Liver (tissue), 9 donors: ENCODE measurements around the gene ATXN10. TPM values are rescaled to one million over a fixed set of nuclear protein-coding genes. Genes with fewer than 3 reads are reported as not detected.

ENCODE experiments used
- DNase-seq: peaks from one replicate; pipeline ENCODE4 v3.0.0-alpha.2; 2017; ENCODE audit warnings: low spot score
- H3K27ac ChIP-seq, 2 donors: one replicate each; pipeline ENCODE4 v1.7.0; 2013; ENCODE audit warnings: inconsistent platforms in 2 of 2, low read length in 2 of 2, control low read depth in 1 of 2, low read depth in 1 of 2, mild to moderate bottlenecking in 1 of 2
- H3K27me3 ChIP-seq, 4 donors: one replicate each; pipeline versions ENCODE4 v1.6.1 to v1.7.0; 2013; ENCODE audit warnings: low read length in 3 of 4, inconsistent platforms in 1 of 4, mild to moderate bottlenecking in 1 of 4, moderate library complexity in 1 of 4; ENCODE audit not compliant: control insufficient read depth in 4 of 4, insufficient read depth in 4 of 4
- H3K36me3 ChIP-seq, 4 donors: one replicate each; pipeline versions ENCODE4 v1.6.1 to v1.7.0; 2013; ENCODE audit warnings: low read length in 3 of 4, mild to moderate bottlenecking in 3 of 4, low read depth in 1 of 4, moderate library complexity in 1 of 4; ENCODE audit not compliant: control insufficient read depth in 4 of 4, insufficient read depth in 3 of 4
- H3K4me1 ChIP-seq, 4 donors: one replicate each; pipeline versions ENCODE4 v1.6.1 to v1.7.0; 2013; ENCODE audit warnings: low read length in 3 of 4, mild to moderate bottlenecking in 3 of 4, moderate library complexity in 1 of 4; ENCODE audit not compliant: control insufficient read depth in 4 of 4, insufficient read depth in 4 of 4
- H3K4me3 ChIP-seq, 3 donors: one replicate each; pipeline versions ENCODE4 v1.6.1 to v1.7.0; 2013; ENCODE audit warnings: low read length in 3 of 3, control low read depth in 1 of 3, low read depth in 1 of 3, mild to moderate bottlenecking in 1 of 3
- H3K9ac ChIP-seq, 2 donors: one replicate each; pipeline ENCODE4 v1.7.0; 2013; ENCODE audit warnings: low read length in 2 of 2, mild to moderate bottlenecking in 2 of 2, moderate library complexity in 2 of 2, control low read depth in 1 of 2, low read depth in 1 of 2
- H3K9me3 ChIP-seq, 4 donors: one replicate each; pipeline versions ENCODE4 v1.6.1 to v1.7.0; 2013; ENCODE audit warnings: low read length in 3 of 4; ENCODE audit not compliant: control insufficient read depth in 4 of 4
- EGR1 ChIP-seq, 2 donors: IDR thresholded peaks; 2 replicates each; pipeline ENCODE4 v1.6.1; 2016 to 2018; ENCODE audit warnings: antibody characterized with exemption in 2 of 2, low read depth in 2 of 2
- FOXA1 ChIP-seq: IDR thresholded peaks from 2 replicates; pipeline ENCODE4 v1.6.1; 2016; ENCODE audit warnings: antibody characterized with exemption
- FOXA2 ChIP-seq: IDR thresholded peaks from 2 replicates; pipeline ENCODE4 v1.6.1; 2016; ENCODE audit warnings: antibody characterized with exemption
- GABPA ChIP-seq, 2 donors: IDR thresholded peaks in 1 of 2; conservative IDR thresholded peaks in 1 of 2; 2 replicates each; pipeline ENCODE4 v1.6.1; 2016; ENCODE audit warnings: antibody characterized with exemption in 2 of 2, mild to moderate bottlenecking in 1 of 2, moderate library complexity in 1 of 2
- HNF4A ChIP-seq, 2 donors: conservative IDR thresholded peaks; 2 replicates each; pipeline ENCODE4 v1.6.1; 2016; ENCODE audit warnings: antibody characterized with exemption in 2 of 2, mild to moderate bottlenecking in 2 of 2
- HNF4G ChIP-seq: IDR thresholded peaks from 2 replicates; pipeline ENCODE4 v1.6.1; 2016; ENCODE audit warnings: antibody characterized with exemption
- JUND ChIP-seq, 2 donors: IDR thresholded peaks; 2 replicates each; pipeline ENCODE4 v1.6.1; 2016; ENCODE audit warnings: antibody characterized with exemption in 2 of 2
- NR2F2 ChIP-seq: IDR thresholded peaks from 2 replicates; pipeline ENCODE4 v1.6.1; 2016; ENCODE audit warnings: antibody characterized with exemption
- RAD21 ChIP-seq, 2 donors: IDR thresholded peaks; 2 replicates each; pipeline ENCODE4 v1.6.1; 2016; ENCODE audit warnings: antibody characterized with exemption in 2 of 2, mild to moderate bottlenecking in 2 of 2
- RXRA ChIP-seq, 2 donors: IDR thresholded peaks; 2 replicates each; pipeline ENCODE4 v1.6.1; 2017 to 2018; ENCODE audit warnings: antibody characterized with exemption in 2 of 2, mild to moderate bottlenecking in 1 of 2
- SP1 ChIP-seq: IDR thresholded peaks from 2 replicates; pipeline ENCODE4 v1.6.1; 2018; ENCODE audit warnings: antibody characterized with exemption, mild to moderate bottlenecking
- TAF1 ChIP-seq: conservative IDR thresholded peaks from 2 replicates; pipeline ENCODE4 v1.6.1; 2016; ENCODE audit warnings: antibody characterized with exemption, mild to moderate bottlenecking
- YY1 ChIP-seq: IDR thresholded peaks from 2 replicates; pipeline ENCODE4 v1.6.1; 2016; ENCODE audit warnings: antibody characterized with exemption, mild to moderate bottlenecking
- WGBS: extraction: QIAGEN DNeasy Blood & Tissue Kit; methylation state at CpG from one replicate; pipeline ENCODE4 v1.1.7; 2013; 5-methylcytosine and 5-hydroxymethylcytosine counted together
- polyA plus RNA-seq, 2 donors: library from polyadenylated mRNA; stranded (reverse) in 1 of 2; unstranded in 1 of 2; fragments of 200-250 nt in 1 of 2; fragments of >200 nt in 1 of 2; fragmentation: Nextera tagmentation in 1 of 2; extraction: Ambion mirVana in 1 of 2; gene quantifications; one replicate each; pipeline versions ENCODE4 v1.2.1 to v1.2.3, GENCODE V29; 2013 to 2015
- total RNA-seq, 2 donors: library from RNA; depleted of rRNA; stranded (reverse); fragments of >200 nt; gene quantifications; one replicate each; pipeline ENCODE4 v1.2.3, GENCODE V29; 2014
- TF ChIP-seq, protein P1 (sequence below): fragments of 150-350 bp; IDR thresholded peaks from 2 replicates; pipeline ENCODE4 v1.5.1; 2017; ENCODE audit warnings: improper control_type of control experiment, low read depth, low read length; ENCODE audit not compliant: missing input control
- TF ChIP-seq, protein P2 (sequence below): IDR thresholded peaks from 2 replicates; pipeline ENCODE4 v1.6.1; 2016; ENCODE audit warnings: antibody characterized with exemption, mild to moderate bottlenecking
- TF ChIP-seq, protein P3 (sequence below): IDR thresholded peaks from 2 replicates; pipeline ENCODE4 v1.6.1; 2016; ENCODE audit warnings: antibody characterized with exemption
- TF ChIP-seq, protein P4 (sequence below): IDR thresholded peaks from 2 replicates; pipeline ENCODE4 v1.6.1; 2016; ENCODE audit warnings: antibody characterized with exemption
- TF ChIP-seq, protein P5 (sequence below): IDR thresholded peaks from 2 replicates; pipeline ENCODE4 v1.6.1; 2016; ENCODE audit warnings: antibody characterized with exemption
- donor health status: healthy.
- donor health status: healthy.
- donor health status: healthy.
- donor health status: healthy.
- donor health status: healthy.

Gene ATXN10
- total and polyA plus RNA-seq, 4 donors: 34.9 to 100 (median 69.7) TPM

DNA sequence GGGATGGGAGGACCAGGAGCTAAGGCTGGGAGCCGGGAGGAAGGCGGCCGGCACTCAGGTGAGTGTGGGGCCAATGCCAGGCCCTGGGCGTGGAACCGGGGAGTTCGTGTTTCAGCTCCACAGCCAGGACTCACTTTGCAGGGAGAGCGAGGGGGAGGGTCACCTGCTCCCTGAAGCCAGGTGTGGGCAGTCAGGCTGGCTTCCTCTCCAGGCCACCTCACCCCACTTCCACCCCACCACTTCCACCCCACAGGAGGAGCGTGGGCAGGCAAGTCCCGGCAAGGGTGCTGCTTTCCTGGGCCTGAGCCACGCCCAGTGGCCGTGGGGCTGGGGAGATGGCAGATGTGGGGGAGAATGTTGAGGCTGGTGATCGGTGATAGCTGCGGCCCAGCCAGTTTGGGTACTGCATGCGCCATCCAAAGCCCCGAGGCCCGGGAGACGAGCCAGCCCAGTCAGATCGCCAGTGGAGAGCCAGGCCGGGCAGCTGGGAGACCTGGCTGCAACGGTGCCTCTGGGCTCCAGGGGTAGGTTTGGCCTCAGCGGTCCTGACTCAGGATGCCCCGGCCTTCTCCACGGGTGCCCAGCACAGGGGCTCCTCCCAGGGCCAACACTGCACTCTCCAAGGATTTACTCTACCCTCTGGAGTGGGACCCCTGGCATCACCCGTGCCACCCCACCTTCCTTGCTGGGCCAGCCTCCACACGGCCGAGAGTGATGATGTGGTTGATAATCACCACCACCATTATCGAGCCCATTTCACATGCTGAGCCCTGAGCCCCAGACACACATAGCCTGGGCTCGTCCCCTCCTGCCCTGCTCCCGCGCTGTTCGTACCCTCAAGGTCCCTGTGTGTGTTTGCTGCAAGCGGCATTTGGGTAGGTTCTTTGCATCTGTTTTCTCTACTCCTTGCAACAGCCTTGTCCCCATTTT is 211.5 kb downstream of the ATXN10 start:
- TF ChIP-seq, protein P1, sequence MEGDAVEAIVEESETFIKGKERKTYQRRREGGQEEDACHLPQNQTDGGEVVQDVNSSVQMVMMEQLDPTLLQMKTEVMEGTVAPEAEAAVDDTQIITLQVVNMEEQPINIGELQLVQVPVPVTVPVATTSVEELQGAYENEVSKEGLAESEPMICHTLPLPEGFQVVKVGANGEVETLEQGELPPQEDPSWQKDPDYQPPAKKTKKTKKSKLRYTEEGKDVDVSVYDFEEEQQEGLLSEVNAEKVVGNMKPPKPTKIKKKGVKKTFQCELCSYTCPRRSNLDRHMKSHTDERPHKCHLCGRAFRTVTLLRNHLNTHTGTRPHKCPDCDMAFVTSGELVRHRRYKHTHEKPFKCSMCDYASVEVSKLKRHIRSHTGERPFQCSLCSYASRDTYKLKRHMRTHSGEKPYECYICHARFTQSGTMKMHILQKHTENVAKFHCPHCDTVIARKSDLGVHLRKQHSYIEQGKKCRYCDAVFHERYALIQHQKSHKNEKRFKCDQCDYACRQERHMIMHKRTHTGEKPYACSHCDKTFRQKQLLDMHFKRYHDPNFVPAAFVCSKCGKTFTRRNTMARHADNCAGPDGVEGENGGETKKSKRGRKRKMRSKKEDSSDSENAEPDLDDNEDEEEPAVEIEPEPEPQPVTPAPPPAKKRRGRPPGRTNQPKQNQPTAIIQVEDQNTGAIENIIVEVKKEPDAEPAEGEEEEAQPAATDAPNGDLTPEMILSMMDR: no peak
- no peak for TF ChIP-seq JUND (IDR thresholded peaks at IDR 0.05)
- TF ChIP-seq SP1: no peak
- TF ChIP-seq FOXA1: no peak
- TF ChIP-seq FOXA2: no peak
- TF ChIP-seq RXRA (IDR thresholded peaks at IDR 0.05): no peak
- TF ChIP-seq TAF1: no peak
- TF ChIP-seq RAD21 (IDR thresholded peaks at IDR 0.05): no peak
- TF ChIP-seq, protein P2, sequence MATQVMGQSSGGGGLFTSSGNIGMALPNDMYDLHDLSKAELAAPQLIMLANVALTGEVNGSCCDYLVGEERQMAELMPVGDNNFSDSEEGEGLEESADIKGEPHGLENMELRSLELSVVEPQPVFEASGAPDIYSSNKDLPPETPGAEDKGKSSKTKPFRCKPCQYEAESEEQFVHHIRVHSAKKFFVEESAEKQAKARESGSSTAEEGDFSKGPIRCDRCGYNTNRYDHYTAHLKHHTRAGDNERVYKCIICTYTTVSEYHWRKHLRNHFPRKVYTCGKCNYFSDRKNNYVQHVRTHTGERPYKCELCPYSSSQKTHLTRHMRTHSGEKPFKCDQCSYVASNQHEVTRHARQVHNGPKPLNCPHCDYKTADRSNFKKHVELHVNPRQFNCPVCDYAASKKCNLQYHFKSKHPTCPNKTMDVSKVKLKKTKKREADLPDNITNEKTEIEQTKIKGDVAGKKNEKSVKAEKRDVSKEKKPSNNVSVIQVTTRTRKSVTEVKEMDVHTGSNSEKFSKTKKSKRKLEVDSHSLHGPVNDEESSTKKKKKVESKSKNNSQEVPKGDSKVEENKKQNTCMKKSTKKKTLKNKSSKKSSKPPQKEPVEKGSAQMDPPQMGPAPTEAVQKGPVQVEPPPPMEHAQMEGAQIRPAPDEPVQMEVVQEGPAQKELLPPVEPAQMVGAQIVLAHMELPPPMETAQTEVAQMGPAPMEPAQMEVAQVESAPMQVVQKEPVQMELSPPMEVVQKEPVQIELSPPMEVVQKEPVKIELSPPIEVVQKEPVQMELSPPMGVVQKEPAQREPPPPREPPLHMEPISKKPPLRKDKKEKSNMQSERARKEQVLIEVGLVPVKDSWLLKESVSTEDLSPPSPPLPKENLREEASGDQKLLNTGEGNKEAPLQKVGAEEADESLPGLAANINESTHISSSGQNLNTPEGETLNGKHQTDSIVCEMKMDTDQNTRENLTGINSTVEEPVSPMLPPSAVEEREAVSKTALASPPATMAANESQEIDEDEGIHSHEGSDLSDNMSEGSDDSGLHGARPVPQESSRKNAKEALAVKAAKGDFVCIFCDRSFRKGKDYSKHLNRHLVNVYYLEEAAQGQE: no peak
- no peak for TF ChIP-seq EGR1 (IDR thresholded peaks at IDR 0.05; ENCODE audit: low read depth in 2 of 2)
- TF ChIP-seq YY1: no peak
- TF ChIP-seq, protein P3, sequence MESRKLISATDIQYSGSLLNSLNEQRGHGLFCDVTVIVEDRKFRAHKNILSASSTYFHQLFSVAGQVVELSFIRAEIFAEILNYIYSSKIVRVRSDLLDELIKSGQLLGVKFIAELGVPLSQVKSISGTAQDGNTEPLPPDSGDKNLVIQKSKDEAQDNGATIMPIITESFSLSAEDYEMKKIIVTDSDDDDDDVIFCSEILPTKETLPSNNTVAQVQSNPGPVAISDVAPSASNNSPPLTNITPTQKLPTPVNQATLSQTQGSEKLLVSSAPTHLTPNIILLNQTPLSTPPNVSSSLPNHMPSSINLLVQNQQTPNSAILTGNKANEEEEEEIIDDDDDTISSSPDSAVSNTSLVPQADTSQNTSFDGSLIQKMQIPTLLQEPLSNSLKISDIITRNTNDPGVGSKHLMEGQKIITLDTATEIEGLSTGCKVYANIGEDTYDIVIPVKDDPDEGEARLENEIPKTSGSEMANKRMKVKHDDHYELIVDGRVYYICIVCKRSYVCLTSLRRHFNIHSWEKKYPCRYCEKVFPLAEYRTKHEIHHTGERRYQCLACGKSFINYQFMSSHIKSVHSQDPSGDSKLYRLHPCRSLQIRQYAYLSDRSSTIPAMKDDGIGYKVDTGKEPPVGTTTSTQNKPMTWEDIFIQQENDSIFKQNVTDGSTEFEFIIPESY: no peak
- TF ChIP-seq GABPA (IDR thresholded peaks at IDR 0.05 in 1 of 2, conservative IDR thresholded peaks at IDR 0.05 in 1 of 2): no peak
- TF ChIP-seq, protein P4, sequence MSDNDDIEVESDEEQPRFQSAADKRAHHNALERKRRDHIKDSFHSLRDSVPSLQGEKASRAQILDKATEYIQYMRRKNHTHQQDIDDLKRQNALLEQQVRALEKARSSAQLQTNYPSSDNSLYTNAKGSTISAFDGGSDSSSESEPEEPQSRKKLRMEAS: no peak
- no peak for TF ChIP-seq HNF4G
- no peak for TF ChIP-seq NR2F2
- no peak for TF ChIP-seq HNF4A (conservative IDR thresholded peaks at IDR 0.05)
- TF ChIP-seq, protein P5, sequence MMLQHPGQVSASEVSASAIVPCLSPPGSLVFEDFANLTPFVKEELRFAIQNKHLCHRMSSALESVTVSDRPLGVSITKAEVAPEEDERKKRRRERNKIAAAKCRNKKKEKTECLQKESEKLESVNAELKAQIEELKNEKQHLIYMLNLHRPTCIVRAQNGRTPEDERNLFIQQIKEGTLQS: no peak
- no peak for DNase-seq
- Histone ChIP-seq H3K27ac (no peak overlapping the region), H3K4me1 (no peaks in the 10 kb centered on the region), H3K36me3 (no peaks in the 10 kb centered on the region), H3K27me3 (peaks cover 0 to 11% (median 0%) of the 10 kb centered on the region in 4 donors), H3K4me3 (no peak overlapping the region), H3K9ac (no peak overlapping the region), H3K9me3 (no peaks in the 10 kb centered on the region)
- 85% methylated on average over 32 of the region's 32 CpGs for WGBS
